Measurements from ENCODE around the gene CD6.

The CD6 gene

DNA sequence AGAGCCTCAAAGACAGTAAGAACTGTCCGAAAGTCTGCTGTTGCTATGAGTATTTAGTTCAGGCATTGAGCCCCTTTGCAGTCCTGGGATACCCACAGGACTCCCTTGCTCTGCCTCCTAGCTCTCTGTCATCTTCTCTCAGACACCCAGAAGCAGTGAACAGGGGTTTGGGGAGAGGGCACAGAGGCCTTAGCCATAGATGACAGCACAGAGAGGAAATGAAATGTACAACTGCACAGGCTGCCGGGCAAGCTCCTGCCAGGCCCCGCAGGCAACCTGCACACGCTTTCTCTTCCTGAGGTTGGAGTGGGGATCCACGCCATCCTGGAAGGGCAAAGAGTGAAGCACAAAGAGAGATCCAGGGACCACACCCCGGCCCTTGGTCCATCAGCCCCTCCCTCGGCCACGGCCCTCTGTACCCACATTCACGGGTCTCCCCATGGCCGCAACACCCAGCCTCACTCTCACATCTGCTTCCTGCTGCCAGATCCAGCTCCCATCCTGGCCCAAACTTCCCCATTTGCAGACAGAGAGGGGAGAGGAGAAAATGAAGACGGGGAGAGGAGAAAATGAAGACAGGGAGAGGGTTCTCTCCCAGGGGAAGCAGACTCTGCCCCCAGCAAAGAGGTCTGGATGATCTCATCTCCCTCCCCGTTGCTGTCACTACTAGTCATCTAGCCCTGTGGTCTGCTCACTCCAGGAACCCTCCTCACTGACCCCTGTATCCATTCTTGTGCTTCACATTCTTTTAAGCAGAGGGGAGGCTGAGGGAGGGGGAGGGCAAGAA, 40.7 kb downstream of the CD6 start:
- DNase-seq, result no peak

DNA sequence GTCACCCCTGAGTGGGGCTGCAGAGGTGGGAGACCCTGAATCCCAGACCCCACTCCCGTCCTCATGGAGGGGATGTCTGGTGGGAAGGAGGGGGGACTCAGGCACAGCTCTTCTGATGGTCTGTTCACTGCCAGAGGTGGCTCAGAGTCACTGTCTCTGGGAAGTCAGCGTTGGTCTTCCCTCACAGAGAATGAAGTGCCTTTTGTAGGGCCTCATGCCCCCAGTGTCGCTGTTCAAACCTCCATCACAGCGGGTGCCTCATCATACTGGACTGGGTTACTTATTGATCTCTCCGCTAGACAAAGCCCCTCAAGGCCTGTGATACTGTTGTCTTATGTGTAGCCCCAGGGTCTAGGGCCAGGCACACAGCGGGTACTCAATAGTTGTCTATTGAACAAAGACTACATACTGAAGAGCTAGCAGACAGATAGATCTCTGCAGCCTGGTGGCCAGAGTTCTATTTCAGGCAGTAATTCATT, 41.3 kb downstream of the CD6 start:
- DNase-seq, result no peak

DNA sequence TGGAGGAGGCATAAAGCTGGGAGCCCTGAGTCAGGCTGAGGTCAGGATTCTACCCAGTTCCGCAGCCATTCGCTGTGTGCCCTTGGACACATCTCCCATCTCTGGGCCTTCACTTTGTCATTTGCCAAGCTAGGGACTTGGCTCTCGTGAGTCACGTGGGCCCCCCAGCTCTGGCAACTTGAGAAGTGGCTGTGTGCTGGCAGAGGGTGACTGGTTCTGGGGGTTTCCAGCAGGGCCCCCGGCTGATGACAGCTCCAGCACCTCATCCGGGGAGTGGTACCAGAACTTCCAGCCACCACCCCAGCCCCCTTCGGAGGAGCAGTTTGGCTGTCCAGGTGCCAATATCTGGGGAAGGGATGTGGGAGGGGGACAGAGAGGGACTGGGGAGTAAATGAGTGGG, 46.6 kb downstream of the CD6 start:
- DNase-seq, result no peak

DNA sequence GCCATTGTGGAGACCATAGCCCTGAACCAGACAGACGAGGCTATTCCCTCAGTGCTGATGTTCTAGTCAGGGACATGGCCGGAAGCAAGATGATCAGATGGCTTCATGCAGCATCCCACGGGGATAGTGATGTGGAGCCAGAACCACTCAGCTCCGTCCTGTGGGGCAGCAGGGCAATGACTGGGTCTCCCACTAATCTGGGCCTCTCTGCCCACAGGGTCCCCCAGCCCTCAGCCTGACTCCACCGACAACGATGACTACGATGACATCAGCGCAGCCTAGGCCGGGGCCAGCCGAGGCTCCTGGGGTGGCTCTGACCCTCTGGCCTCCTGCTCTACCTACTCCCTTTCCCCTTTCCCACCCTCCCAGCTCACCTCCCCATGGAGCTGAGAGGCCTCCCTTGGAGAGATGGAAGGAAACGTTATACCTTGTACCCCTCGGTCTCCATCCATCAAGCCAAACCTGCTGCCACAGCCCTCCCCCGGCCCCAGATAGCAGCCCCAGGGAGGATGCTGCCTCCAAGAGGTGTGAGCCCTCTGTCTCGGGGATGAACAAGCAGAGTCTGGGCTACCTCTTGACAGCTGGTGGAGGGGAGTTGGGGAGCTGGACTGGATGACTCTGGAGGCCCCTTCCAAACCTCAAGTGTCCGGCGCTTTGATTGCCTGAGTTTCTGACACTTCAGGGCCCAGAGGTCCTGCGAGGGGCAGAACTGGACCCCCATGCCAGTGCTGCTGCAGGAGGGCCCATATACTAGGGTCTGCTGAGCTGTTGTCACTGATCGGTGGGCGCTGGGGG, 47.8 kb downstream of the CD6 start:
- DNase-seq, result no peak

DNA sequence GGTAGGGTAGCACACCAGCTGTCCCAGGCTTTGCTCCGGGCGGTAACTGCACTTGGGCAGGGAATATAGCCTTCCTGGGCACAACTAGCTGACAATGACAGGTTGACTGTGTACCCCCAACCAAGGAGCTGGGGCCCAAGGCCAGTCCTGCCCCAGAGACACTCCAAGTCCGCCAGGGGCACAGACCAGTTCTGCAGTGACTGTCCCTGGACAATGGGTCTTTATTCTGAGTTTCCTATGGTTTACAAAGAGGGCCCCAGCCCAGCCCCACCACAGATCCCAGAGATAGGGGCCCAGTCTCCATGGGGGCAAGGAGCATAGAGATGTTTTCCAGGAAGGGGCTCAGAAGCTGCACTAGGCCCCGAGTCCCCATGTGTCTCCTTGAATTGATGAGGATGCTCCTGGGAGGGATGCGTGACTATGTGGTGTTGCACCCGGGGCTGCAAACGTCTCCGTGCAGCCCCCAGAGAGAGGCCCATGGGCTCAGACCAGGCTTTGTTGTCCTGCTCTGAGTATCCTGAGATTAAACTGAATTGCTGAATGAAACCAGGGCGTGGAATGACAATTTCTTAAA, 48.4 kb downstream of the CD6 start:
- no peak for DNase-seq

DNA sequence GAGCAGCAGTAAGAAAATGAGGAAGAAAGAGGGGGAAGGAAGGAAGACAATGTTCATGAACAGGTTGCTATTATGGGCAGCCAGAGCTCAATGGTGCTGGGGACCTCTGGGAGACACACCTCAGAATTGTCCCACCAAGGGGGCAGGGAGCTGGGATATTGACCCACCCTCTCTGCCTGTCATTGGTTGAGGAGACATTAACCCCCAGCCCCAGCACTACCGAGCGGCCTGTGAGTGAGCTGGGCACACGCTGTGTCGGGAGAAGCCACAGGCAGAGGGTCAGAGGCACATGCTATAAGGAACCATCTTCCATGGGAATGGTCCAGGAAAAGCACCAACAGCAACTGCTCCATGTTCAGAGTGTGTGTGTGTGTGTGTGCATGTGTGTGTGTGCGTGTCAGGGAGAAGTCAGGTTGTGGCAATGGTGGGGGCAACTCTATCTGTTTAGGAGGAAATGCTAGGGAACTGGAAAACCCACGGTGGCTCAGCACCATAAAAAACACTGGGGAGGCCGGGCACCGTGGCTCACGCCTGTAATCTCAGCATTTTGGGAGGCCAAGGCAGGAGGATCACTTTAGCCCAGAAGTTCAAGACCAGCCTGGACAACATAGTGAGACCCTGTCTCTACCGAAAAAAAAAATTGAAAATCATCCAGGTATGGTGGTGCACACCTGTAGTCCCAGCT, 49.2 kb downstream of the CD6 start:
- DNase-seq, result no peak

DNA sequence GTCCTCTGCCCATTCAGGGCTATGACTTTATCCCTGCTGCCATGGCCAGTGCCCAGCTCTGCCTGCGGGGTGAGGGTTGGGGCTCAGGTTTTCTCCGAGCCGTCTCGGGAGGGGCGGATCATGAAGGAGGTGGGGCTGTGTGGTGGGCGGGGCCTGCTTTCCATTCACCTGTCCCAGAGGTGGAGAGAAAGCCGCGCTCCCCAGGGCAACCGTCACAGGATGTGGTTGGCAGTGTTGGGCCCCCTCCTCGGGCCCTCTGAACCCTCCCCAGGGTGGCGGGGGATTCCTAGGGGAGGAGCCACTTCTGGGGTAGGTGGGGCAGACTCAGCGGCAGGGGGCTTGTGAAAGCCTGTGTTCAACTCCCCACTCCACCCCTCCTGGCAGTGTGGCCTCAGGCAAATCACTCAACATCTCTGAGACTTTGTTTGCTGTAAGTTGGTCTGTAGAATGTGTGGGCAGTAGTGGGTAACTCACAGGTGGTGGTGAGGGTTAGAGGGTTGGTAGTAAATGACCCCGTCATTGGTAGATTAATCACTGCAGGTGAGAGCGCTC, 50.3 kb downstream of the CD6 start:
- peak; percentile 76 for DNase-seq

DNA sequence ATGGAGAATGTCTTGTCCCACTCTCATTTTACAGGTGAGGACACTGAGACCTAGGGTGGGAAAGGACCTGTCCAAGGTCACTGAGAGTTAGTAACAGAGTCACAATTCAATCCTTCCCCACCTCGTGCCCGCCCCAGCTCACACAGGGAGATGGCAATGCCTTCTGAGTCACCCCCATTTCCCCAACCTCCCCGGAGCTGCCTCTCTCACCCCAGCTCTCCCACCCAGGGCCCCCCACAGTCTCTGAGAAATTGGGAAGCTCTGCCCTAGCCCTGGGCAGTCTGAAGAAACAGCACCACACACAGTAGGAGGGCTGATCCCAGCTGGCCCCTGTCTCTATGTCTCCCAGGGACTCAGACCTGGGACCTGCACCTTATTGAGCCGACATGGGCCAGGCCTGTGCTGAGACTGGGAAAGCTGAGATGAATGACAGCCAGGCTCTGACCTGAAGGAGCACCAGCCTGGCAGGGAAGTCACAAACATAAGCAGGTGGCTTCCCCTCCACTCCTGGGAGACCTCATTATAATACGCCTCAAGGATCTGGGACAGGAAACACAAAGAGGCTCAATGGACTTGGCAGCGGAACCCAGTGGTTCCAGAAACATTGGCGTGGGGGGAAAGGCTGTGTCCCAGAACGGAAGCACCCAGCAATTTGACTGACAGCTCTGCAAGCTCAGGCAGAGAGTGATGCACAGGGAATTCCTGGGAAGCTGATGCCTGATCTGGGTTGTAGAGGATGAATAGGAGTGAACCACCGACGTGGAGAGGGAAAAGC, 51.0 kb downstream of the CD6 start:
- DNase-seq, result no peak

DNA sequence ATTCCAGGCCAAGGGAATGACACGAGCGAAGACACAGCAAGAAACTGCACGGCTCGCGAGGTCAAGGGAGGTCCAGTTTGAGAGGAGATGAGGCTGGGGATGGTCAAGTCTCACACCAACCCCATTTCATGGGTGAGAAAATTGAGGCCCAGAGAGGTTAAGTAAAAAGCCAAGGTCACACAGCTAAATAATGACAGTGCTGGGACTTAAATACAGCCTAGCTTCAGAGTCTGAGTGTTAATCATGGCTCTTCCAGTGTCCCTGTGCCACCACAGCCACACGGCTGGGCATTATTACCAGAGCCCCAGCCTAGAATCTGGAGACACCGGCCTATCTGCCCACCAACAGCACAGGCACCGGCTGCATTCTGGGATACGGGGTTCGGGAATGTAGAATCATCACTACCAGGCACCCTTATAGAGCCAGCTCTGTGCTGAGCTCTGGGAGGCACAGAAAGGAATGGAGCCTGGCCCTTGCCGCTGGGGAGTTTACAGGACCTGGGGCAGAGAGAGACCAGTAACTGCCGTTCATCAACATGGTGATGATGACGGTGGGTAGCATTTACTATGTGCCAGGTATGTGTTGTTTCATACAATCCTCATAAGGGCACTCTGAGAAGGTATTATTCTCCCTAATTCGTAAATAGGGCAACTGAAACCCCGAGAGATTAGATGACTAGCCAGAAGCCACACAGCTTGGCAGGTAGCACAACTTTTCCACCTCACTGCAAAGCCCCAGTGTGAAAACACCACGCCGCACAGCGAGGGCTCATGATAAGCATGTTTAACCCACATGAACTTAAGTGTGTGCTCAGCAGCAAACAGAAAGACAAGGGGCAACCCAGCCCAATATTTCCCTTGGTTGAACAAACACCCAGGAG, 51.8 kb downstream of the CD6 start:
- DNase-seq, result no peak

DNA sequence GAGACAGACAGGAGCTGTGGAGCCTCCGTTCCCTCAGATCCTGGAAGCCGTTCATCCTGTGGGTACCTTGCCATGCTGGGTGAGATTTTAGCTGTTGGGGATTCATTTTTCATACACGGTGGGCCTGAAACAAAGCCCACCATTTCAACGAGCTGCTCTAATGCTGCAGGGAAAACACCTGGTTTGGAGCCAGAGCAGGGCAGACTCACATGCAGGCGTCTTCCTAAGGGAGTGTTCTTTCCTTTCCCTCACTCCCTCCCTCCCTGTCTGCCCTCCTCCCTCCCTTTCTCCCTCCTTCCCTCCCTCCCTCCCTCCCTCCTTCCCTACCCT, 52.5 kb downstream of the CD6 start:
- DNase-seq, result no peak

DNA sequence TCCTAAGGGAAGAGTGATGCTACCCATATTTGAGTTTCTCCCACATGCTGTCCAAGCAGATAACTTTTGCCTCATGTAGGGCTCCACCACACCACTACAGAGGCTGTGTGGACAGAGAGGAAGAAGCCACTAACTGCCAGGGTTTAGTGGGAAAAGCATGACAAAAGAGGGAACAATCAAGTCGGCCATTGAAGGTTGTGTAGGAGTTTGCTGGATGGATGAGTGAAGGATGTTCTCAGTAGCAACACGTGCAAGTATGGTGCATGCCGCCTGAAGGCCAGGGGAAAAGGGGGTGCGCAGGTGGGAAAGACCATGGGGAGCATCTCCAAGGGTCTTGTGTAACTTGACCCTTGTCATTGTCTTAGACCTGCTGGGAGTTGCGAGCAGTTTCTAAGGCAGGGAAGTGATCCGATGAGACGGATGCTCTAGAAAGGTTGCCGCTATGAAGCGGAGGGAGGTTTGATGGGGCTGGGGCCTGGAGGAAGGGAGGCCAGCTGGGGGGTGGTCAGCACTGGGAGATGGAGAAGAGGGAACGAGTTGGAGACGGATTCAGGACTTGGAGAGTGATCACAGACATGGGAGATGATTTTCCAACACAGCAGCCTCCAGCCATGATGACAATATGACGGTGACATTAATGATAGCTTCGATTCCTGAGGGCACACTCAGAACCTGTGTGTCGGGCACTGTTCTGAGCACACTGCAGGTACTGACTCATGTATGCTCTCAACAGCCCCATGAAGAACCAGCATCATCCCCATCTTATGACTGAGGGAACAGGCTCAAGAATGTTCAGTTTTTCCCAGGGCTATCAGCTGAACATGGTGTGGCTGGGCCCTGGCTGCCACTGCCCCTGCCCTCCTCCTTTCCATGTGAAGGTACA, 53.7 kb downstream of the CD6 start:
- no peak for DNase-seq

DNA sequence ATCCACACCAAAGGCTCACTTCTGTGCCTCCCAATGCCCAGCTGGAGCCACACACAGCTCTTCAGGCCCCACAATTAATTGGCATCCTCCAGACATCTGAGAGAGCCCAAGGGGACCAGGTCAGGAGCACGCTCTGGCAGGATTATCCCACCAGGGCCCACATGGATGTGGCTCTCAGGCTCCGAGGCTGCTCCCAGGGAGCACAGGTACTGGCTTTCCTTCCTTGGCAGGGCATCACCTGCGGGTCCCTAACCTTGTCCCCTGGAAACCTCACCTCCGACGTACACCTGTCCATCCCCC, 54.3 kb downstream of the CD6 start:
- DNase-seq, result no peak

DNA sequence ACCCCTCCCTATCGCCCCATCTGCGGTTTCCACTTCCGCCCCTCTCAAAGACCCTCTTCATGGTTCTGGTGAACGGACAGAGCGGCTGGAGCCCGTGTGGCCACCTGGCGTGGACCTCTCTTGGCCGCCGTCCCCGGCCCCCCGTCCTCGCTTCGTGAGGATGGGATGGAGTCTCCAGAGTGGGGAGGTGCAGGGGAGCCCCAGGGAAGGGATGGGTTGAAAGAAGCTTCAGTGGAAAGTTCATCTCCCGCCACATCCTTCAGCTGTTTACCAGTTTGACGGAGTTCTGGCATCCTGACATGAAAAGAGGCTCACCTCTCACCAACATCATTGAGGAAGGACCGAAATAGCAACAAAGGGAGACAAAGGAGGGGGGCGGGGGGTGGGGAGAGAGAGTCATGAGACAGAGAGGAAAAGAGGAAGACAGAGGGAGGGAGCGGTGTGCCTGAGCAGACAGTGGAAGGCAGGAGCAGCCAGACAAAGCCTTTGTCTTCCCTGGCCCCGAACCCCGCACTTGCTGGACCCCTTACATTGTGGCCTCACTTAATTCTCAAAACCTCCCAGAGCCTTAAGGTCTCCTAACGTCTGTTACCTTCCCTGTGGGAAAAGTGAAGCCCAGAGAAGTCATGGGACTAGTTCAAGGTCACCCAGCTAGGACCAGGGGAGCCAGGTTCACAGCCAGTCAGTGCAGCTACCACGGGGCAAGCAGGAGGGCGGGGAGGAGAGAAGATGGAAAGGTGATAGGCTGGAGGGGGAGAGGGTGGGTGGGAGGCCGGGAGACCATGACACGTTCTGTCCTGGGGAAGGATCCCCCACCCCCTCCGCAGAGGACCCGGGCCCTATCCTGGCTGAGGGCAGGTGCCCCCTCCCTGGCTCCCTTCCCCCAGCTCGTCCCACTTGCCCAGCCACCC, 54.9 kb downstream of the CD6 start:
- DNase-seq, result peak; percentile 30

DNA sequence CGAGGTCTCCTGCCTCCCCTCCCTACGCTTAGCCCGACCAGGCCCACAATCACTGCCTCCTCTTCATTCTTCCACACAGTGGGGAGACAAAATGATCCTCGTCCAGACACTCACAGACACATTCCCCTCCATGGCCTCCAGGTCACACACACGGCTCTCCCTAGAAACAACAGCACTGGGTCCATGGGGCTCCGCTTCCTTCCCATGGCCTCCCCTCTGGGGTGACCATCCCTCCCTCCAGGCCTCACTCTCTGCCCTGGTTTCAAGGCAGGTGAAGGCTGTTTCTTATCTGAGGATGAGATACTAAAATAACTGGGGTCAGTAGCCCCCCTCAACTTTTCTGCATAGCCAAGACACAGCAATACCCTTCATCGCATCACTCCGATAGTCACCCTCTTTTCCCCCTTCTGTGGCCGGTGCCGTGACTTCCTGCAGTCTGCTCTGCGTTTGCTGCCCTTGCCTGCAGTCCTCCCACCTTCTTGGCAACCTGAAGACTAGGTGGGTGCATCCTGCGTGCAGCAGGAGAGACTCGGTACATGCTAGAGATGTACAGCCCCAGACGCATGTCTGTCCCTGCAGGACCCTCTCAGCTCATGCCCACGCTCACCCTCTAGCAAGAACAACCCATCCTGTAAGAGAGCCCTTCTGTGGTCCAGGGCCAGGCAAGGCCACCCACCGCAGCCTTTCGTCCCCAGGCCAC, 55.8 kb downstream of the CD6 start:
- peak; percentile 37 for DNase-seq

DNA sequence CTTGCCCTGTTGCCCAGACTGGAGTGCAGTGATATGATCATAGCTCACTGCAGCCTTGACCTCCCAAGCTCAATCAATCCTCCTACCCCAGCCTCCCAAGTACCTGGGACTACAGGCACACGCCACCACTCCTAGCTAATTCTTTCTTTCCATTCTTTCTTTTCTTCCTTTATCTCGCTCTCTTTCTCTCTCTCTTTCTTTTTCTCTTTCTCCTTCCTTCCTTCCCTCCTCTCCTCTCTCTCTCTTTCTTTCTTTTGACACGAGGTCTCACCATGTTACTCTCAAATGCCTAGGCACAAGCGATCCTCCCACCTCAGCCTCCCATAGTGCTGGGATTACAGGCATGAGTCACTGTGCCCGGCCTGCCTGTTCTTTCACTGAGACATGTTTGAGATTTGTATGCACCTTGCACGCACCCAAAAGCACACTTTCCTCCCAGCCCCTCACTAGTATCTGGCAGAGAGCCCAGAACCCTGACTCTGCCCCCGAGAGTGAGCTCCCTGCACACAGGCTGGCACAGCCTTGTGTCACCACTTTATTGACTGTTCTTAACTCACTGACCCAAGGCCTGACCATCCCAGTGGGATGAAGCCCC, 56.8 kb downstream of the CD6 start:
- DNase-seq, result peak; percentile 49

DNA sequence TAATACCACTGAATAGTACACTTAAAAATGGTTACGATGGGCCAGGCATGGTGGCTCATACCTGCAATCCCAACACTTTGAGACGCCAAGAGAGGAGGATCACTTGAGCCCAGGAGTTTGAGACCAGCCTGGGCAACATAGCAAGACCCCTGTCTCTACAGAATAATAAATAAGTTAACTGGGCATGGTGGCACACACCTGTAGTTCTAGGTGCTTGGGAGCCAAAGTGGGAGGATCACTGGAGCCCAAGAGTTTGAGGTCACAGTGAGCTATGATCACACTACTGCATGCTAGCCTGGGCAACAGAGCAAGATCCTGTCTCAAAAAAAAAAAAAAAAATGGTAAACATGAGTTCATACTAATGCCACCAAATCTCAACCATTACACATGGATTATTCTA, 61.3 kb downstream of the CD6 start:
- peak; percentile 6 for DNase-seq

DNA sequence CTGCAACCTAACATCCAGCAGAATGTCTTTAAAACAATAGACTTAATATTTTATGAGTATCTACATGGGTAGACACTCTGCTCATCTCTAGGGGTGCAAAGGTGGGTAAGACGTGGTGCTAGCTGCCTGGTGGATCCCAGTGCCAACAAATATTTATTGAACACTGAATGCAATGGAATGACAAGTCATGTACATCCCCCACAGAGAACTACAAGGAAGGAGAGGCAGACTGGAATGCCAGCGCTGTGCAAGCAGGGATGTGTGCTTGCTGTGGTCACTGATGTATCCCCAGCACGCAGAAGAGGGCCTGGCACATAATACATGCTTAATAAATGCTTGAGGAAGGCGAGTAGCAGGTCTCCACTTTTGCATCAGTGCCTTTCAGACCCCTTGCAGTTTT, 61.9 kb downstream of the CD6 start:
- peak; percentile 16 for DNase-seq

DNA sequence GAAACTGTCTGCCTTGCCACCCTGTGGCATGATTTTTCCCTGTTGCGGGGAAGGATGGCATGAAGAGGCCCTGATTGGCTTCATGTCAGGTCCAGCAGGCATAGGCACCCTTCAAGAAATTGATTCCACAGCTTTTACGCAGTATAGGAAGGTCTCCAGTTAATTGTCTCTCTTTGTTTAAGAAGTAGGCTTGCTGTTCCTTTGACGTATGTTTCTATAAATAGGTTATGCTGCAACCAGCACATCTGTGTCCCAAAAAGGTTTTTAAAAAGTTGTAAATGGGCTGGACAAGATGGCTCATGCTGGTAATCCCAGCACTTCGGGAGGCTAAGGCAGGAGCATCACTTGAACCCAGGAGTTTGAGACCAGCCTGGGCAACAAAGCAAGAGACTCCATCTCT, 62.6 kb downstream of the CD6 start:
- no peak for DNase-seq

All from activated CD4-positive, CD25-positive, alpha-beta regulatory T cell treated with anti-CD3 and anti-CD28 coated beads, Interleukin-2, amount 50 U/mL, for 72 hours (primary cell).